Testis (tissue), 3 donors: ENCODE measurements around the gene PLCXD1. TPM values are rescaled to one million over a fixed set of nuclear protein-coding genes. Genes with fewer than 3 reads are reported as not detected.
"Not testable (repeated sequence)": the region's sequence is repeated elsewhere in the genome, so short reads cannot be mapped to it uniquely, and the experiment has no call there.

Source experiments
- DNase-seq: peaks from one replicate; pipeline ENCODE4 v3.0.0-alpha.2; 2019
- H3K27ac ChIP-seq, 2 donors: fragments of 200-600 bp; sonication (generic); one replicate each; pipeline ENCODE4 v1.5.1; 2019
- H3K27me3 ChIP-seq: fragments of 200-600 bp; sonication (generic); one replicate; pipeline ENCODE4 v1.5.1; 2019
- H3K36me3 ChIP-seq: fragments of 200-600 bp; sonication (generic); one replicate; pipeline ENCODE4 v1.5.1; 2017; ENCODE audit warnings: low read depth; ENCODE audit errors: missing control alignments
- H3K4me1 ChIP-seq: fragments of 200-600 bp; sonication (generic); one replicate; pipeline ENCODE4 v1.5.1; 2019
- H3K4me3 ChIP-seq, 2 donors: fragments of 200-600 bp; sonication (generic); one replicate each; pipeline ENCODE4 v1.5.1; 2017 to 2019
- H3K9me3 ChIP-seq: fragments of 200-600 bp; sonication (generic); one replicate; pipeline ENCODE4 v1.5.1; 2017
- POLR2A ChIP-seq: fragments of 450-650 bp; IDR thresholded peaks from one replicate; pipeline ENCODE4 v1.6.1; 2017; ENCODE audit warnings: antibody characterized with exemption, mild to moderate bottlenecking, moderate library complexity
- WGBS, 2 donors: methylation state at CpG; one replicate each; pipeline ENCODE4 v1.1.5; 2018; 5-methylcytosine and 5-hydroxymethylcytosine counted together
- intact Hi-C: fragments of 100-400 bp; cut with DNase I; formaldehyde crosslinking; loops from one replicate; pipeline ENCODE4 v1.15.1; 2023; ENCODE audit warnings: low total_unique reads
- polyA plus RNA-seq: library from polyadenylated mRNA; stranded (reverse); fragments of 350-450 nt; fragmentation: Illumina TruSeq; extraction: RNeasy Lipid Tissue Mini Kit (QIAGEN cat#74804); gene quantifications from one replicate; pipeline ENCODE4 v1.2.3, GENCODE V29; 2014; ENCODE audit warnings: low read depth, low replicate concordance; ENCODE audit not compliant: insufficient read depth
- total RNA-seq, 2 donors: library from RNA; depleted of rRNA; stranded (reverse); fragments of >200 nt; gene quantifications; one replicate each; pipeline ENCODE4 v1.2.3, GENCODE V29; 2016
- TF ChIP-seq, protein P1 (sequence below), 3 experiments: fragments of 450-650 bp in 2 of 3; fragments of 200-600 bp in 1 of 3; sonication (generic) in 1 of 3; IDR thresholded peaks; one replicate each; pipeline ENCODE4 v1.5.1; 2016 to 2019; ENCODE audit warnings: antibody characterized with exemption in 3 of 3, mild to moderate bottlenecking in 2 of 3, moderate library complexity in 1 of 3

Gene PLCXD1
- total and polyA plus RNA-seq, 3 donors from 2014 or later = 14.6 to 24.0 (median 15.7) TPM

GRCh38 chrX:350148-350533, 69.0 kb downstream of the PLCXD1 start:
- peaks cover 6% of the 10 kb centered on the region for H3K4me1 ChIP-seq
- TF ChIP-seq POLR2A = no peak
- TF ChIP-seq, protein P1, sequence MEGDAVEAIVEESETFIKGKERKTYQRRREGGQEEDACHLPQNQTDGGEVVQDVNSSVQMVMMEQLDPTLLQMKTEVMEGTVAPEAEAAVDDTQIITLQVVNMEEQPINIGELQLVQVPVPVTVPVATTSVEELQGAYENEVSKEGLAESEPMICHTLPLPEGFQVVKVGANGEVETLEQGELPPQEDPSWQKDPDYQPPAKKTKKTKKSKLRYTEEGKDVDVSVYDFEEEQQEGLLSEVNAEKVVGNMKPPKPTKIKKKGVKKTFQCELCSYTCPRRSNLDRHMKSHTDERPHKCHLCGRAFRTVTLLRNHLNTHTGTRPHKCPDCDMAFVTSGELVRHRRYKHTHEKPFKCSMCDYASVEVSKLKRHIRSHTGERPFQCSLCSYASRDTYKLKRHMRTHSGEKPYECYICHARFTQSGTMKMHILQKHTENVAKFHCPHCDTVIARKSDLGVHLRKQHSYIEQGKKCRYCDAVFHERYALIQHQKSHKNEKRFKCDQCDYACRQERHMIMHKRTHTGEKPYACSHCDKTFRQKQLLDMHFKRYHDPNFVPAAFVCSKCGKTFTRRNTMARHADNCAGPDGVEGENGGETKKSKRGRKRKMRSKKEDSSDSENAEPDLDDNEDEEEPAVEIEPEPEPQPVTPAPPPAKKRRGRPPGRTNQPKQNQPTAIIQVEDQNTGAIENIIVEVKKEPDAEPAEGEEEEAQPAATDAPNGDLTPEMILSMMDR (IDR thresholded peaks at IDR 0.05) = no peak
- DNase-seq = no peak
- 89 to 94% methylated on average over 8 to 20 of the region's 20 CpGs for WGBS, 2 donors
- H3K27ac ChIP-seq = no peak overlapping the region
- H3K4me3 ChIP-seq = no peak overlapping the region
- H3K9me3 ChIP-seq = no peaks in the 10 kb centered on the region
- H3K36me3 ChIP-seq = no peaks in the 10 kb centered on the region
- intact Hi-C loops = no loop called here
- no peaks in the 10 kb centered on the region for H3K27me3 ChIP-seq

- TF ChIP-seq, protein P1 (IDR thresholded peaks at IDR 0.05) = no peak
- no peak for TF ChIP-seq POLR2A
- peaks cover 6% of the 10 kb centered on the region for H3K4me1 ChIP-seq
- no peak overlapping the region for H3K4me3 ChIP-seq
- H3K36me3 ChIP-seq = no peaks in the 10 kb centered on the region
- no peak for DNase-seq
- no peaks in the 10 kb centered on the region for H3K9me3 ChIP-seq
- 96% methylated on average over 52 to 61 of the region's 61 CpGs for WGBS, 2 donors
- intact Hi-C loops = no loop called here
- no peaks in the 10 kb centered on the region for H3K27me3 ChIP-seq
- H3K27ac ChIP-seq = no peak overlapping the region
These were observed 69.5 kb downstream of the PLCXD1 start for GRCh38 chrX:350534-351323.

DNA sequence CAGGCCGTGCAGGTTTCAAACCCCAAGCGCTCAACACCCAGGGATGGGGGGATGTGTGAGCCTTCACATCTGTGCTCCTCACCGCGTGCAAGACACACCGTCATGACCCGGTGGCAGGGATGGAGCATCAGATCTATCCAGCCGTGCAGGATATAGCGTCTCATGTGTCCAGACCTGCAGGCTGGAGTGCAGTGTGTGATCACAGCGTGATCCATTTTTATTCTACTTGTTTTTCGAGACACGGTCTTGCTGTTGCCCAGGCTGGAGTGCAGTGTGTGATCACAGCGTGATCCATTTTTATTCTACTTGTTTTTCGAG, 70.1 kb downstream of the PLCXD1 start:
- H3K36me3 ChIP-seq, H3K27ac ChIP-seq, intact Hi-C loops, H3K9me3 ChIP-seq, DNase-seq, H3K4me3 ChIP-seq, H3K4me1 ChIP-seq, H3K27me3 ChIP-seq: not testable (repeated sequence)
- 93 to 96% methylated on average over 13 of the region's 13 CpGs for WGBS, 2 donors

DNA sequence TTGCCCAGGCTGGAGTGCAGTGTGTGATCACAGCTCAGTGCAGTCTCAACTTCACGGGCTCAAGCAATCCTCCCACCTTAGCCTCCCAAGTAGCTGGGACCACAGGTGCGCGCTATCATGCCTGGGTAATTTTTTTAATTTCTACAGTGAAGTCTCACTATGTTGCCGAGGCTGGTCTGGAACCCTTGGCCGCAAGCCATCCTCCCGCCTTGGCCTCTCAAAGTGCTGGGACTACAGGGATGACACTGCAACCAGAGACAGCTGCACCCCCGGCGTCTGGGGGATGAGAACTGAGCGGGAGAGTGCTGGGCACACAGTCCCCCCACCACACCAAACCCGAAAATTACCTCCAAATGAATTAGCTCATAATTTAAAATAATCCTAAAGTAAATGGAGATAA, 70.6 kb downstream of the PLCXD1 start:
- Histone ChIP-seq H3K9me3 (no peaks in the 10 kb centered on the region), H3K36me3 (no peaks in the 10 kb centered on the region), H3K4me3 (no peak overlapping the region), H3K4me1 (peaks cover 6% of the 10 kb centered on the region), H3K27ac (no peak overlapping the region), H3K27me3 (no peaks in the 10 kb centered on the region)
- DNase-seq = no peak
- TF ChIP-seq, protein P1 (IDR thresholded peaks at IDR 0.05) = no peak
- no peak for TF ChIP-seq POLR2A
- intact Hi-C loops = no loop called here
- 89 to 94% methylated on average over 10 of the region's 10 CpGs for WGBS, 2 donors

DNA sequence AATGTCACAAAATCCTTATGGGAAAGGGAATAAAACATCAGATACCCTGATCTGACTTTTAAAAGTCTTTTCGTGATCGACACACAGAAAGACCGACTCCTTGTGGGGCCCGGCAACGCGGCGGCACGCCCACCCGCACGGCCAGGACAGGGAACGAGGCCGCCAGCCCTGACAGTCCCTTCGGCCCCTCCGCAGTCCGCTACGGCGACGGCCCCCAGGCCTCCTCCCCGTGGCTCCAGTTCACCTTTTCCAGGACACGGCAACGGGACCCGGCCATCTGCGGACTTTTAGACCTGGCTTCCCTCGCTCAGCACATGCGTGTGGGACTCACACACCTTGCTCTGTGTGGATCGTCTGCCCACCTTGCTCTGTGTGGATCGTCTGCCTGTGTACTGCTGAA, 71.0 kb downstream of the PLCXD1 start:
- no peak for DNase-seq
- Histone ChIP-seq H3K9me3 (no peaks in the 10 kb centered on the region), H3K4me3 (no peak overlapping the region), H3K4me1 (peaks cover 6% of the 10 kb centered on the region), H3K27ac (no peak overlapping the region), H3K27me3 (no peaks in the 10 kb centered on the region), H3K36me3 (no peaks in the 10 kb centered on the region)
- intact Hi-C loops = no loop called here
- TF ChIP-seq, protein P1 (IDR thresholded peaks at IDR 0.05) = no peak
- TF ChIP-seq POLR2A = no peak
- 95 to 97% methylated on average over 27 of the region's 27 CpGs for WGBS, 2 donors
